Activated naive CD4-positive, alpha-beta T cell (primary cell): ENCODE measurements around the gene LIF.

Experiments used
- DNase-seq, 4 experiments: peaks; one replicate each; lab custom pipeline; 2025; lab: John Stamatoyannopoulos, UW

LIF gene

GRCh38 chr22:30263883-30264282 is 17.3 kb upstream of the LIF start:
- DNase-seq, result no peak

GRCh38 chr22:30262917-30263741 is 16.6 kb upstream of the LIF start:
- DNase-seq, result peak; percentile 39 to 80 (median 73)

GRCh38 chr22:30262112-30262511 is 15.6 kb upstream of the LIF start:
- DNase-seq, result no peak

DNA sequence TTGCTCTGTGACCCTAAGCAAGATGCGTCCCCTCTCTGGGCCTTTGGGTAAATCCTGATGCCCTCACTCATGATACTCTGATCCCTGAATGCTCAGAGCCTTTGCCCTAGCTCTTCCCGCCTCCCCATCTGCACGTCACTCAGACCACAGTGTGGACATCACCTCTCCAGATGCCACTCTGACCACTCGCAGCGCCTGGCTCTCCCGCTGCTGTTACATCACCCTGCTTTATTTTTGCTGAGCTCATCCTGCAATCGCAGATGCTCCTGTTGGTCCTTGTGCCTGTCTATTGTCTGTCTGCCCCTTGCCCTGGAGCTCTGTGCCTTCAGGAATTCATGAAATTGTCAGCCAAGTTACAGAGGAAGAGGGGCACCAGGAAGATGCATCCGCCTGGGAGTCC is 14.6 kb upstream of the LIF start:
- DNase-seq, result no peak

GRCh38 chr22:30260682-30261081 is 14.1 kb upstream of the LIF start:
- DNase-seq, result no peak

- no peak for DNase-seq
Observed at GRCh38 chr22:30260276-30260675, 13.7 kb upstream of the LIF start.

DNA sequence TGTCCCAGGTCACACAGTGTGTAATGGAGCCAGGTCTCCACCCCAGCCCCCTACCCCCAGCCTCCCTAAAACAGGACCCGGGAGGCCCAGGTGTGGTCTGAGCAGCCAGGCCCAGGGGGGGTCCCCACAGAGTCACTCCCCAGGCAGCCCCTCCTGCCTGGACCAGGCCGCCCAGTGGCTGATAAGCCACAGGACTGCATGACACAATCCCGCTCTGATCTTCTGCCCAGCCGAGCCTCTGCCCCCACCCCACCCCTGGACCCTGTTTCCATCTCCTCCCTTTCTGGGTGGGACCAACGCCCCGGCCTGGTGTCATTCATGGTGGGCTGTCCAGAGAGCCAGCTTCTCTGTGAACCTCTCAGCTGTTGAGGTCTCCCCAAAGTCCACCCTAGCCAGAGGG is 7.8 kb upstream of the LIF start:
- no peak for DNase-seq

DNA sequence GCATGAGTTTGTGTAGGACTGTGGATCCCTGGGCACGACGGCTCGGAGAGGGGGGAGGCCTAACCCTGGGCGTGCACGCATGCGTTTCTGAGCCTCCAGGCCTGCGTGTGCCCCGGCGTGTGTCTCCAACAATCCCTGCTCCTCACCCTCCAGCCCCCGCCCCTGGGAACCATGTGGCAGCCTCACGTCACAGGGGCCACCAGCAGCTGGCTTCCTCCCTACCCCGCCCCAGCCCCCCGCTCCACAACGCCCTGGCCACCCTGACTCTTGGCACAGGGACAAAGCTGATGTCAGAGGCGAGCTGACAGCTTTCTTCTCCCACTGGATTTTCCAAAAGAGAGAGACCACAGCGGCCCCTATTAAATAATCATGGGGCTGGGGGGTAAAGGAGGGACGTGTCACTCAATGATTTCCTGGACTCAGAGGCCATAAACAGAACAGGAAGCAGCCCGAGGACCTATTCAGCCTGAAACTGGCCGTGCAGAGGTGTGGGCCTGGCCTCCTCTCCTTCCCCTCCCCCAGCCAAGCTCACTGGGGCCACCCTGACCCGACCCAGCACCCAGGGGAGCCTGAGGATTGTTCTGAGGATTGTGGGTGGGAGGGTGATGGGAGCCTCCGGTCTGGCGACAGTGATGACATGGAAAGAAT is 6.8 kb upstream of the LIF start:
- no peak for DNase-seq

GRCh38 chr22:30252411-30253204 is 6.0 kb upstream of the LIF start:
- no peak for DNase-seq

DNA sequence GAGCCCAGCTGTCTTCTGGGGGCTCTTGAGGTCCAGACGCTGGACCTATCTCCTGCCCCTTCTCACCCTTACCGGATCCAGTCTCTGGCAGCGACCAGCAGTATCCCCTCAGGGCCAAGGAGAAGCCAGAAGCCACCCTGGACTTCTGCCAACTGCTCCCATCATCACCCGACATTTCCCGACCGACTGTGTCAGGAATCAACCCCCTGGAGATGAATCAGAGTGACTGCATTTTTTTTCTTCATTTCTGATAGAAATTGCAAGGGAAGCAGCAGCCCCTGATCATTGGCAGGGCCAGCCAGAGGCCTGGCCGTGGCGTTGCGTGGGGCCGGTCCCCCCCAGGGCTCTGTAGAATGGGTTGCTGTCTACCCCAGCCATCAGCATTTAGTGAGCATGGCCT is 5.2 kb upstream of the LIF start:
- no peak for DNase-seq

GRCh38 chr22:30250661-30251267 is 4.2 kb upstream of the LIF start:
- no peak for DNase-seq

DNA sequence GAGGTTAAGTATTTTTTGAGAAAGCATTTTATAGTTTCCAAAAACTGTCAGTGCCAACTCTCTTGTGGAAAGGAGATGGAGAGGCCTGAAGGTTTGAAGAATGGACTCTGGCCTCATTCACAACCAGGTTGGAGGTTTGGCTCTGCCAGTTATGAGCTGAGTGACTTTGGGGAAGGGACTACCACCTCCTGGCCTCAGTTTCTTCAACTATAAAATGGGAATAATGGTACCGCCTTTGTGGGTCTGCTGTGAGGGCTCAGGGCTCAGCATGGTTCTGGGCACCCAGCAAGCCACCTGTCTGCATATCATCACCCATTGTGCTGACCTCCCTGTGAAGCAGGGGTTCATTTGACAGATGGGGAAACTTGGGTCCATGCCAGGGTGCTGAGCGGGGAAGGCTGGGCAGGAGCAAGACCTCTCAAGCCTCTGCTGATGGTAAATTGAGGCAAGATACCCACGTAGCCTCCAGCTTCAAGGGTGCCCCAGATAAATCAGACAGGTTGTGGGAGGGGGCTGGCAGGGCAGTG is 3.5 kb upstream of the LIF start:
- DNase-seq, result no peak

DNA sequence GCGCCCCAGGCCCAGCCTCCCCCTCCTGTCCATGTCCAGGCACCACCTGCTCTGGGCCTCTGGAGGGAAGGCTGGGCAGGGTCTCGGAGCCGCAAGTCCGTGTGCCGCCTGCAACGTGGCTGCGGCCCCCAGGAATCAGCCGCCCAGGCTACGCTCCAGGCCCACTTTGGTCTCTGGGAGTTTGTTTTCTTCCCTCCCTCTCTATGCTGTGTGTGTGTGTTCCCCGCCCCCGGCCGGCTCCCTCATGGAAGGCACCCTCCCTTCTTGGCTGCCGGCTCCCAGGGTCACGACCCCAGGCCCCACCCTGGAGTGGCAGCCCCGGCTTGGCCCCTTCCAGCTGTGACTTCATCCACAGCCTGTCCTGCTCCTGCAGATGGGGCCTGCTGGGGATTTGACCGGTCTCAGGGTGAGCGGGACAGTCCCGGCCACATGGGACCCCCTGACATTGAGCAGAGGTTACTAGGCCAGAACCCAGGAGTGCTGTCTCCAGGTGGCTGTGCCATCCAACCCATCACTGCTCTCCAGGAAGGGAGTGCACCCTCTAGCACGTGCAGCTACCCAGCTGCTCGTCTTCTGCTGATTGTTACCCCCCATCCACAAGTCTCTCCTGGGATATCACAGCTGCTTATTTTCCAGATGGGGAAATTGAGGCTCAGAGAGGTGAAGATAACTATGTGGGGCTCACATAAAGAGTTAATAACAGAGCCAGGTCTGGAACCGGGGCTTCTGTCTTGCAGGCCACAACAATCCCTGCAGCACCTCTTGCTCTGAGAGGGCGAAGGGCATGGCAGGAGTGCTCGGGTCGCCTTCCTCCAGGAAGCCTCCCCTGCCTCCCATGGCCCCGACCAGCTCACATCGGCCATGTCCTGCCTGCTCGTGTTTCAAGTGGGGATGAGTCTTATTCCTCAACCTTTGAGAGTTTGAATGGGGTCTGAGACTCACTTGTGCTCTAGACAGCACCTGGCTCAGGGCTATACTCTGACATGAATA is 2.8 kb upstream of the LIF start:
- no peak for DNase-seq

DNA sequence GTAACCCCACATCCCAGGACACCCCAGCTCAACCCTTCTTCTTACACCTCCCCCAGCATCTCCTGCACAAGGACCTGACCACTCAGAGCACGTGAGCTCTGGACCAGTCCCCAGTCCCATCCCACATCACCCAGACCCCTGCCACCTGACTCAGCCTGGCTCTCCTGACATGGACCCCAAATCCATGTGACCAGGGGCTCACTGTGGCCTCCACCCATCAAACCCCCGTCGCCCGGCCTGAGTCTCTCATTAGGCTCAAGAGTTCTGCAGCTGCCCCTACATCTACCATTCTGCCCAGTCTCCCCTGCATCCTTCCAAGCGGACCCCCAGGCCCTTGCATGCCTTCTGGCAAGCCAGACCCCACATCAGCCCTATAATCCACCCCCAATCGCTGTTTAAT is 1.9 kb upstream of the LIF start:
- no peak for DNase-seq

DNA sequence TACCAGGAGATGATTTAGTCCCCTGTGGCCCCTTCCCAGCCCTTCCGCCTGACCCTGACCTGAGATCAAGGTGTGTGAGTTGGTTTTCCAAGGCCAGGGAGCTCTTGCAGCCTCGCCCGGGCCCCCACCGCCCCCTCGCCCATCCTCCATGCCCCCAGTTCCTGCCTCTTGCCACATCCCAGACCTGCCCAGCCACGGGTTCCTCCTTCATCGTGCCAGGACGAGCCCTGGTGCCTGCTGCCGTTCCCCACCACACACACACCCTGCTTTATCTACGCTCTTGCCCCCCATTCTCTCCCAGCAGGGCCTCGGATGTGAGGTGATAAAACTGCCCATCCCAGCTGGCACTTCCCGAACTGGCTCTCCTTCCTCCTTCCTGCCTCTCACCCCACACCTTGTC is 1.4 kb upstream of the LIF start:
- DNase-seq, result no peak

DNA sequence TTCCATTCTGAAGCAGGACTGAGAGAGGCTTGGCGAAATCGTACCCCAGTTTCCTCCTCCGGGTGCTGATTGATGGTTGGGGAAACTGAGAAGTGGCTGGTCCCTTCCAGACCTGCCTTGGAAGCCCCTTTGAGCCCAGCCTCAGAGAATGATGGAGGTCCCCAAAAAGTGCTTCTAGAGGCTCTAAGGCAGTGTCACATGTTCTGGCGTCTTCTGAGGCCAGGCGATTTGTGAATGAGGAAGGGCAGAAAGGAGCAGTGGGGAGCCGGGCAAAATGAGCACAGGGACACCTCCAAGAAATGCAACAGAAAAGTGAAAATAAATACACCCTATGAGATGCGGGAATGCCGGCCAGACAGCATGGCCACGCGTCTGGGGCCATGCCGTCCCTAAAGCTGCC is 1.0 kb upstream of the LIF start:
- DNase-seq, result no peak

DNA sequence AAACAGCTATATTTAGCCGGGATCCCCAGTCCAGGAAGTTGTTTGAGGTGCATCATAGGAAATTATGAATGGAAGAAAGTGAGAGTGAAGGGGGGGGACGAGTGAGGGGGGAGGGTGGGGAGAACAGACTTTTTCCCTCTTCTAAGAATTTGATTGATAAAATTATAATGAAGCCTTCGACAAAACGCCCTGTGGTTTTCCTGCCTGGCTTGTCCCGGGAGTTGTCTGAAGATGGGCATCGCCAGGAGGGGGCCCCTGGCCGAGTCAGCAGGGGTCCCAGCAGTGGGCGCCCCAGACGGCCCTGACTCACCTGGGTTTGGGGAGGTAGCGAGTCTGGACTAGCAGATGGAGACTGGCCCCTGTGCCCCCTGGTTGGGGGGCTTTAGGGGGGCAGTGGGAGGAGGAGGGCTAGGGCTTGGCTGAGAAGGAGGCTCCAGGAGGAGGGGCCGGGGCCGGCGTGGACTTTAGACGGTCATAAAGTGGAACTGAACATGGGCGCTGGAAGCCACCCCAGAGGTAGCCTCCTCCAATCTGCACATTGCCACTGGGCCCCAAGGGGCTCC is 336 bp upstream of the LIF start:
- no peak for DNase-seq

- no peak for DNase-seq
Observed at GRCh38 chr22:30245181-30245984, 1.2 kb downstream of the LIF start.

DNA sequence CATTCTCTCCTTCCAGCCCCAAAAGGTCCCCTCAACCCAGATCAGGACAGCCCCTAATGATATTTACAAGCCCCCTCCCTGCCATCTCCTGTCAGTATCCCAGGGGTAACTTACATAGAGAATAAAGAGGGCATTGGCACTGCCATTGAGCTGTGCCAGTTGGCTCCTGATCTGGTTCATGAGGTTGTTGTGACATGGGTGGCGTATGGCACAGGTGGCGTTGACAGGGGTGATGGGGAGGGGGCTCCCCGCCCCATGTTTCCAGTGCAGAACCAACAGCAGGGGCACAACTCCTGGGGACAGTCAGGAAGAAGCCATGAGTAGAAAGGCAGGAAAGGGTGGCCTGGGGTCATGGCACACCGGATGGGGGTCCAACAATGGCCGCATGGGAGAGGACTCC is 1.9 kb downstream of the LIF start:
- DNase-seq, result no peak

- no peak for DNase-seq
Observed at GRCh38 chr22:30244066-30244465, 2.5 kb downstream of the LIF start.
